Colonic mucosa (tissue), 4 donors: ENCODE measurements around the gene PNRC2. TPM values are rescaled to one million over a fixed set of nuclear protein-coding genes. Genes with fewer than 3 reads are reported as not detected.
A peak's percentile ranks its signal among the peaks of the same experiment; 100 is the strongest.
"Not testable (repeated sequence)": the region's sequence is repeated elsewhere in the genome, so short reads cannot be mapped to it uniquely, and the experiment has no call there.

Experiments used
- DNase-seq: peaks from one replicate; pipeline ENCODE4 v3.0.0-alpha.2; 2020
- H3K27ac ChIP-seq: fragments of 200-600 bp; one replicate; pipeline ENCODE4 v1.8.0; 2021
- H3K27me3 ChIP-seq: fragments of 200-600 bp; one replicate; pipeline ENCODE4 v1.8.0; 2021
- H3K36me3 ChIP-seq: fragments of 200-600 bp; one replicate; pipeline ENCODE4 v1.8.0; 2021
- H3K4me1 ChIP-seq: fragments of 200-600 bp; one replicate; pipeline ENCODE4 v1.8.0; 2021; ENCODE audit warnings: mild to moderate bottlenecking
- H3K4me3 ChIP-seq: fragments of 200-600 bp; one replicate; pipeline ENCODE4 v1.8.0; 2021
- H3K9ac ChIP-seq, 2 donors: one replicate each; pipeline ENCODE4 v1.7.0; 2013; ENCODE audit warnings: control low read depth in 2 of 2, low read depth in 2 of 2, low read length in 2 of 2
- H3K9me3 ChIP-seq: fragments of 200-600 bp; one replicate; pipeline ENCODE4 v1.8.0; 2021
- intact Hi-C: fragments of 100-400 bp; cut with DNase I; formaldehyde crosslinking; loops from one replicate; pipeline ENCODE4 v1.14.1; 2022
- total RNA-seq, 2 donors: library from RNA; stranded (reverse); fragmentation: NEBNext Ultra II Directional in 1 of 2; extraction: Animal tissue kit (Norgen Biotek cat#: 25700) in 1 of 2; gene quantifications; one replicate each; pipeline ENCODE4 v1.2.1, GENCODE V29; 2021
- TF ChIP-seq, protein P1 (sequence below): fragments of 200-600 bp; IDR thresholded peaks from one replicate; pipeline ENCODE4 v1.8.0; 2022; ENCODE audit warnings: antibody characterized with exemption, mild to moderate bottlenecking
- donor health status: healthy.
- donor health status: DM: no; HTN: no; CAD: no.
- donor health status: DM: no; HTN: no; CAD: no.

The PNRC2 gene
- total RNA-seq, 2 donors from 2014 or later = 152 to 170 TPM

- intact Hi-C loops = no loop called here
- peak; percentile 40 for DNase-seq
- H3K9me3 ChIP-seq = no peaks in the 10 kb centered on the region
Measured at GRCh38 chr1:23984417-23985186, 25.0 kb downstream of the PNRC2 start.

GRCh38 chr1:23987038-23987437 is 27.4 kb downstream of the PNRC2 start:
- H3K4me3 ChIP-seq, H3K27me3 ChIP-seq, intact Hi-C loops, DNase-seq, H3K4me1 ChIP-seq, H3K27ac ChIP-seq, H3K36me3 ChIP-seq, H3K9ac ChIP-seq, H3K9me3 ChIP-seq: not testable (repeated sequence)

More at GRCh38 chr1:23984417-23985186, 25.0 kb downstream of the PNRC2 start:
- TF ChIP-seq, protein P1, sequence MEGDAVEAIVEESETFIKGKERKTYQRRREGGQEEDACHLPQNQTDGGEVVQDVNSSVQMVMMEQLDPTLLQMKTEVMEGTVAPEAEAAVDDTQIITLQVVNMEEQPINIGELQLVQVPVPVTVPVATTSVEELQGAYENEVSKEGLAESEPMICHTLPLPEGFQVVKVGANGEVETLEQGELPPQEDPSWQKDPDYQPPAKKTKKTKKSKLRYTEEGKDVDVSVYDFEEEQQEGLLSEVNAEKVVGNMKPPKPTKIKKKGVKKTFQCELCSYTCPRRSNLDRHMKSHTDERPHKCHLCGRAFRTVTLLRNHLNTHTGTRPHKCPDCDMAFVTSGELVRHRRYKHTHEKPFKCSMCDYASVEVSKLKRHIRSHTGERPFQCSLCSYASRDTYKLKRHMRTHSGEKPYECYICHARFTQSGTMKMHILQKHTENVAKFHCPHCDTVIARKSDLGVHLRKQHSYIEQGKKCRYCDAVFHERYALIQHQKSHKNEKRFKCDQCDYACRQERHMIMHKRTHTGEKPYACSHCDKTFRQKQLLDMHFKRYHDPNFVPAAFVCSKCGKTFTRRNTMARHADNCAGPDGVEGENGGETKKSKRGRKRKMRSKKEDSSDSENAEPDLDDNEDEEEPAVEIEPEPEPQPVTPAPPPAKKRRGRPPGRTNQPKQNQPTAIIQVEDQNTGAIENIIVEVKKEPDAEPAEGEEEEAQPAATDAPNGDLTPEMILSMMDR = no peak
- Histone ChIP-seq H3K4me3 (no peak overlapping the region), H3K36me3 (no peaks in the 10 kb centered on the region), H3K4me1 (no peaks in the 10 kb centered on the region), H3K27ac (no peak overlapping the region), H3K9ac (no peak overlapping the region), H3K27me3 (no peaks in the 10 kb centered on the region)

GRCh38 chr1:23989263-23989662 is 29.6 kb downstream of the PNRC2 start:
- intact Hi-C loops = no loop called here
- no peak for DNase-seq
- H3K4me1 ChIP-seq = no peaks in the 10 kb centered on the region
- TF ChIP-seq, protein P1 = no peak
- H3K27ac ChIP-seq = no peak overlapping the region
- no peaks in the 10 kb centered on the region for H3K36me3 ChIP-seq
- no peak overlapping the region for H3K4me3 ChIP-seq
- no peaks in the 10 kb centered on the region for H3K9me3 ChIP-seq
- H3K27me3 ChIP-seq = no peaks in the 10 kb centered on the region
- no peak overlapping the region for H3K9ac ChIP-seq

DNA sequence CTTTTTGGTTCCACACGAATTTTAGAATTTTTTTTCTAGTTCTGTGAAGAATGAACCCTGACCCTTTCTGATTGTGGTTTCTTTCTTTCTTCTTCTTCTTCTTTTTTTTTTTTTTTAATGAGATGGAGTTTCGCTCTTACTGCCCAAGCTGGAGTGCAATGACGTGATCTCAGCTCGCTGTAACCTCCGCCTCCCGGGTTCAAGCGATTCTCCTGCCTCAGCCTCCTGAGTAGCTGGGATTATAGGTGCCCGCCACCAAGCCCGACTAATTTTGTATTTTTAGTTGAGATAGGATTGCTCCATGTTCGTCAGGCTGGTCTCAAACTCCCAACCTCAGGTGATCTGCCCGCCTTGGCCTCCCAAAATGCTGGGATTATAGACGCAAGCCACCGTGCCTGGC is 32.4 kb downstream of the PNRC2 start:
- H3K27me3 ChIP-seq, H3K36me3 ChIP-seq, H3K27ac ChIP-seq, DNase-seq, intact Hi-C loops, H3K9ac ChIP-seq, H3K9me3 ChIP-seq, H3K4me1 ChIP-seq, H3K4me3 ChIP-seq: not testable (repeated sequence)

DNA sequence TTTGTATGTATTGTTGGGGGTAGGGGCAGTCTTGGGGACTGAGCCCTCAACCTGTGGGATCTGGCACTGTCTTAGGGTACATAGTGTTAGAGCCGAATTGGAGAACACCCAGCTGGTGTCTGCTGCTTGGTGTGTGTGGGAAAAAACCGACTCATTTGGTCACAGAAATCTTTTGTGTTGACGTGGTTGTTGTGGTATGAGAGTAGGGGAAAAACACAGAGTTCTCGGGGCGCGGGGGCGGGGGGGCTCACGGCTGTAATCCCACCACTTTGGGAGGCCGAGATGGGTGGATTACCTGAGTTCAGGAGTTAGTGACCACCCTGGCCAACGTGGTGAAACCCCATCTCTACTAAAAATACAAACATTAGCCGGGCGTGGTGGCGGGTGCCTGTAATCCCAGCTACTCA is 35.8 kb downstream of the PNRC2 start:
- intact Hi-C loops = no loop called here
- no peaks in the 10 kb centered on the region for H3K9me3 ChIP-seq
- TF ChIP-seq, protein P1 = no peak

DNA sequence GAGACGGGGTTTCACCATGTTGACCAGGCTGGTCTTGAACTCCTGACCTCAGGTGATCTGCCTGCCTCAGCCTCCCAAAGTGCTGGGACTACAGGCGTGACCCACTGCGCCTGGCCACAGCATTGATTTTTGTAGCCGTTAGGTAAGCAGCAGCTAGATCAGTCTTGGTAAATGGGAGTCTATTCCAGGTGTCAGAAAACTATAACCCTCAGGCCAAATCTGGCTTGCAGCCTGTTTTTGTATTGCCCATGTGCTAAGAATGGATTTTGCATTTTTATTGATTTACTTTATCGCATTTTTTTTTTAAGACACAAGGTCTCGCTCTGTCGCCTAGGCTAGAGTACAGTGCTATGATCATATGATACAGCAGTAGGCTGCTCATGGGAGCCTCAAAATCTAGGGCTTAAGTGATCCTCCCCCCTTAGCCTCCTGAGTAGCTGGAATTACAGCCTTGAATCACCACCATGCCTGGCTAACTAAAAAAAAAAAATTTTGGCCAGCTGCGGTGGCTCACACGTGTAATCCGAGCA is 37.1 kb downstream of the PNRC2 start:
- Histone ChIP-seq H3K4me1 (no peaks in the 10 kb centered on the region), H3K27me3 (no peaks in the 10 kb centered on the region), H3K27ac (no peak overlapping the region), H3K36me3 (no peaks in the 10 kb centered on the region), H3K9me3 (no peaks in the 10 kb centered on the region), H3K4me3 (no peak overlapping the region), H3K9ac (no peak overlapping the region)
- no peak for DNase-seq
- TF ChIP-seq, protein P1 = no peak
- intact Hi-C loops = no loop called here

More for the DNA sequence above, 35.8 kb downstream of the PNRC2 start:
- H3K9ac ChIP-seq = no peak overlapping the region
- H3K27ac ChIP-seq = no peak overlapping the region
- DNase-seq = no peak
- H3K36me3 ChIP-seq = no peaks in the 10 kb centered on the region
- H3K4me1 ChIP-seq = no peaks in the 10 kb centered on the region
- no peak overlapping the region for H3K4me3 ChIP-seq
- no peaks in the 10 kb centered on the region for H3K27me3 ChIP-seq
